PC-3 (cell line): ENCODE measurements around the gene GOLM1. TPM values are rescaled to one million over a fixed set of nuclear protein-coding genes. Genes with fewer than 3 reads are reported as not detected.
A peak's percentile ranks its signal among the peaks of the same experiment; 100 is the strongest.

Experiments
- ATAC-seq: fragments of 200-7000 bp; cut with Tn5 transposase; 2 replicates; pipeline ENCODE4 v1.9.1; 2020; ENCODE audit warnings: mild to moderate bottlenecking, moderate library complexity
- BruUV-seq: library from RNA; stranded (reverse); fragments of 400-500 nt; replicated peaks from 2 replicates; lab custom pipeline; 2021; lab: Mats Ljungman, UMichigan
- CTCF ChIA-PET: fragments of 300-600 bp; sonication (Branson Sonifier 250); formaldehyde crosslinking; loops from one replicate; lab custom pipeline; 2022; ENCODE audit warnings: antibody characterized with exemption; lab: Charles Lee
- POLR2A ChIA-PET: fragments of 300-600 bp; sonication (Branson Sonifier 250); formaldehyde crosslinking; loops from one replicate; lab custom pipeline; 2022; ENCODE audit warnings: antibody characterized with exemption; ENCODE audit not compliant: unreplicated experiment; lab: Charles Lee
- DNase-seq: peaks from one replicate; pipeline ENCODE4 v3.0.0-alpha.2; 2015
- H2AFZ ChIP-seq: fragments of 300-600 bp; sonication (generic); 2 replicates; pipeline ENCODE4 v1.6.0; 2016; ENCODE audit warnings: antibody characterized with exemption, low read length
- H3F3A ChIP-seq: fragments of 300-600 bp; sonication (generic); one replicate; pipeline ENCODE4 v1.6.0; 2017; ENCODE audit warnings: antibody characterized with exemption, low read length, control low read depth, mild to moderate bottlenecking; ENCODE audit not compliant: unreplicated experiment
- H3K27ac ChIP-seq: fragments of 300-600 bp; sonication (generic); 2 replicates; pipeline ENCODE4 v1.5.1; 2016; ENCODE audit warnings: mild to moderate bottlenecking, low read length
- H3K27me3 ChIP-seq: fragments of 300-600 bp; sonication (generic); 2 replicates; pipeline ENCODE4 v1.6.1; 2016; ENCODE audit warnings: low read length, mixed read lengths
- H3K36me3 ChIP-seq: fragments of 300-600 bp; sonication (generic); 2 replicates; pipeline ENCODE4 v1.6.1; 2016; ENCODE audit warnings: low read depth, mixed run types, low read length, mixed read lengths
- H3K4me1 ChIP-seq: fragments of 300-600 bp; sonication (generic); 2 replicates; pipeline ENCODE4 v1.5.1; 2016; ENCODE audit warnings: low read length; ENCODE audit not compliant: insufficient read depth
- H3K4me2 ChIP-seq: fragments of 300-600 bp; sonication (generic); 2 replicates; pipeline ENCODE4 v1.6.0; 2016; ENCODE audit warnings: low read length
- H3K4me3 ChIP-seq: fragments of 300-600 bp; sonication (generic); 2 replicates; pipeline ENCODE4 v1.5.1; 2016; ENCODE audit warnings: mild to moderate bottlenecking, low read length, mixed read lengths
- H3K79me2 ChIP-seq: fragments of 300-600 bp; sonication (generic); 2 replicates; pipeline ENCODE4 v1.6.1; 2017; ENCODE audit warnings: low read length, mixed read lengths
- H3K9ac ChIP-seq: fragments of 300-600 bp; sonication (generic); 2 replicates; pipeline ENCODE4 v1.6.0; 2016; ENCODE audit warnings: mild to moderate bottlenecking, low read length
- H3K9me2 ChIP-seq: fragments of 300-600 bp; sonication (generic); replicated peaks from 2 replicates; pipeline ENCODE4 v1.6.1; 2016; ENCODE audit warnings: mixed run types, low read length, mixed read lengths
- H3K9me3 ChIP-seq: fragments of 300-600 bp; sonication (generic); 2 replicates; pipeline ENCODE4 v1.6.1; 2016; ENCODE audit warnings: low read length, mixed read lengths
- H4K20me1 ChIP-seq: fragments of 300-600 bp; sonication (generic); 2 replicates; pipeline ENCODE4 v1.6.1; 2016; ENCODE audit warnings: low read length, mixed read lengths
- CTCF ChIP-seq: fragments of 300-600 bp; sonication (generic); conservative IDR thresholded peaks from 2 replicates; pipeline ENCODE4 v1.5.1; 2017; ENCODE audit warnings: antibody characterized with exemption, low read depth, mild to moderate bottlenecking, low read length
- EZH2 ChIP-seq: fragments of 300-600 bp; sonication (generic); IDR thresholded peaks from one replicate; pipeline ENCODE4 v1.6.1; 2017; ENCODE audit warnings: antibody characterized with exemption, mild to moderate bottlenecking, low read length; ENCODE audit not compliant: unreplicated experiment
- EZH2phosphoT487 ChIP-seq: fragments of 300-600 bp; sonication (generic); IDR thresholded peaks from 2 replicates; pipeline ENCODE4 v1.6.1; 2018; ENCODE audit warnings: mild to moderate bottlenecking, antibody characterized with exemption, low read length, borderline replicate concordance
- intact Hi-C: fragments of 100-400 bp; cut with micrococcal nuclease; formaldehyde crosslinking; loops from 2 replicates; pipeline ENCODE4 v1.9.0; 2023
- total RNA-seq: library from RNA; depleted of rRNA; stranded (reverse); fragments of >200 nt; gene quantifications from 2 replicates; pipeline ENCODE4 v1.2.3, GENCODE V29; 2014

GOLM1 gene
- total RNA-seq, 1 experiment from 2014 or later, result 55.8 TPM

- H3K9me2 ChIP-seq, result no peaks in the 10 kb centered on the region
- H3K27me3 ChIP-seq, result no peaks in the 10 kb centered on the region
- H3K36me3 ChIP-seq, result no peaks in the 10 kb centered on the region
- no peaks in the 10 kb centered on the region for H3F3A ChIP-seq
- no peaks in the 10 kb centered on the region for H4K20me1 ChIP-seq
- peak; percentile 56 for DNase-seq
- no peaks in the 10 kb centered on the region for H3K79me2 ChIP-seq
- ChIA-PET POLR2A (no interaction called here), CTCF (no interaction called here)
- H2AFZ ChIP-seq, result 0 out of 2 replicates have a peak overlapping the region, but pooled peaks have one; percentile 21
- H3K9me3 ChIP-seq, result no peaks in the 10 kb centered on the region
- ATAC-seq, result peak; percentile 86
- intact Hi-C loops, result no loop called here
- H3K9ac ChIP-seq, result peak overlapping the region; percentile 26; the same call in 1 of the 2 replicates
- TF ChIP-seq CTCF, result no peak
- no peak for TF ChIP-seq EZH2phosphoT487
- TF ChIP-seq EZH2, result no peak
- peaks cover 17% of the 10 kb centered on the region for H3K4me1 ChIP-seq
- peak overlapping the region; percentile 74 for H3K27ac ChIP-seq
- peak overlapping the region; percentile 64 for H3K4me2 ChIP-seq
- peak overlapping the region; percentile 7; the same call in 1 of the 2 replicates for H3K4me3 ChIP-seq
- BruUV-seq, result no TSS peak
Measured at GRCh38 chr9:86079865-86080469, 19.4 kb downstream of the GOLM1 start.

- intact Hi-C loops, result no loop called here
- peak; percentile 55 for DNase-seq
- H3K36me3 ChIP-seq, result no peaks in the 10 kb centered on the region
- peak overlapping the region; percentile 74 for H3K27ac ChIP-seq
- POLR2A ChIA-PET, result no interaction called here
- peak overlapping the region; percentile 64 for H3K4me2 ChIP-seq
- peaks cover 17% of the 10 kb centered on the region for H3K4me1 ChIP-seq
- H4K20me1 ChIP-seq, result no peaks in the 10 kb centered on the region
- peak; percentile 78 for ATAC-seq
- TSS peak; percentile 15 for BruUV-seq
- H3K9ac ChIP-seq, result 0 out of 2 replicates have a peak overlapping the region, but pooled peaks have one; percentile 26
- no peaks in the 10 kb centered on the region for H3K9me3 ChIP-seq
- H3K79me2 ChIP-seq, result no peaks in the 10 kb centered on the region
- no peaks in the 10 kb centered on the region for H3K27me3 ChIP-seq
- no peaks in the 10 kb centered on the region for H3K9me2 ChIP-seq
- H2AFZ ChIP-seq, result 0 out of 2 replicates have a peak overlapping the region, but pooled peaks have one; percentile 21
- CTCF ChIA-PET, result no interaction called here
- H3F3A ChIP-seq, result no peaks in the 10 kb centered on the region
- peak overlapping the region; percentile 7; the same call in 1 of the 2 replicates for H3K4me3 ChIP-seq
- TF ChIP-seq EZH2phosphoT487 (no peak), EZH2 (no peak), CTCF (no peak)
Measured at GRCh38 chr9:86079421-86079831, 19.9 kb downstream of the GOLM1 start.

- no peaks in the 10 kb centered on the region for H3K79me2 ChIP-seq
- POLR2A ChIA-PET, result no interaction called here
- intact Hi-C loops, result no loop called here
- H3K9me3 ChIP-seq, result no peaks in the 10 kb centered on the region
- CTCF ChIA-PET, result no interaction called here
- no peak for DNase-seq
- H3K9ac ChIP-seq, result 0 out of 2 replicates have a peak overlapping the region, but pooled peaks have one; percentile 5
- H3K4me1 ChIP-seq, result peaks cover 17% of the 10 kb centered on the region
- no peak overlapping the region for H2AFZ ChIP-seq
- TF ChIP-seq EZH2phosphoT487 (no peak), EZH2 (no peak), CTCF (no peak)
- H4K20me1 ChIP-seq, result no peaks in the 10 kb centered on the region
- H3F3A ChIP-seq, result no peaks in the 10 kb centered on the region
- H3K4me2 ChIP-seq, result peak overlapping the region; percentile 64; the same call in 1 of the 2 replicates
- H3K27me3 ChIP-seq, result no peaks in the 10 kb centered on the region
- no peaks in the 10 kb centered on the region for H3K36me3 ChIP-seq
- BruUV-seq, result no TSS peak
- no peak for ATAC-seq
- no peaks in the 10 kb centered on the region for H3K9me2 ChIP-seq
- no peak overlapping the region for H3K4me3 ChIP-seq
- H3K27ac ChIP-seq, result peak overlapping the region; percentile 74
Measured at GRCh38 chr9:86078731-86079130, 20.6 kb downstream of the GOLM1 start.
